GM23338 (cell line): ENCODE data around the gene C2orf49.
A peak's percentile ranks its signal among the peaks of the same experiment; 100 is the strongest.

ENCODE experiments used
- POLR2AphosphoS5 ChIP-seq: IDR thresholded peaks from 2 replicates; pipeline ENCODE4 v1.6.1; 2016; ENCODE audit warnings: antibody characterized with exemption, low read depth
- TF ChIP-seq, protein P1 (sequence below), 2 experiments: fragments of 200-600 bp in 1 of 2; sonication (generic) in 1 of 2; conservative IDR thresholded peaks; 2 replicates each; pipeline versions ENCODE4 v1.5.1 to v1.6.1; 2016 to 2017; ENCODE audit warnings: antibody characterized with exemption in 2 of 2, low read depth in 2 of 2, mild to moderate bottlenecking in 2 of 2, moderate library complexity in 1 of 2

- TF ChIP-seq, protein P1, sequence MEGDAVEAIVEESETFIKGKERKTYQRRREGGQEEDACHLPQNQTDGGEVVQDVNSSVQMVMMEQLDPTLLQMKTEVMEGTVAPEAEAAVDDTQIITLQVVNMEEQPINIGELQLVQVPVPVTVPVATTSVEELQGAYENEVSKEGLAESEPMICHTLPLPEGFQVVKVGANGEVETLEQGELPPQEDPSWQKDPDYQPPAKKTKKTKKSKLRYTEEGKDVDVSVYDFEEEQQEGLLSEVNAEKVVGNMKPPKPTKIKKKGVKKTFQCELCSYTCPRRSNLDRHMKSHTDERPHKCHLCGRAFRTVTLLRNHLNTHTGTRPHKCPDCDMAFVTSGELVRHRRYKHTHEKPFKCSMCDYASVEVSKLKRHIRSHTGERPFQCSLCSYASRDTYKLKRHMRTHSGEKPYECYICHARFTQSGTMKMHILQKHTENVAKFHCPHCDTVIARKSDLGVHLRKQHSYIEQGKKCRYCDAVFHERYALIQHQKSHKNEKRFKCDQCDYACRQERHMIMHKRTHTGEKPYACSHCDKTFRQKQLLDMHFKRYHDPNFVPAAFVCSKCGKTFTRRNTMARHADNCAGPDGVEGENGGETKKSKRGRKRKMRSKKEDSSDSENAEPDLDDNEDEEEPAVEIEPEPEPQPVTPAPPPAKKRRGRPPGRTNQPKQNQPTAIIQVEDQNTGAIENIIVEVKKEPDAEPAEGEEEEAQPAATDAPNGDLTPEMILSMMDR (conservative IDR thresholded peaks at IDR 0.05; ENCODE audit: low read depth in 2 of 2): no peak
- peak; percentile 37; the same call in 1 of the 2 replicates for TF ChIP-seq POLR2AphosphoS5
These were observed at the start of gene C2orf49 for GRCh38 chr2:105337122-105338019.
